ENCODE data around the gene GZMH. TPM values are rescaled to one million over a fixed set of nuclear protein-coding genes. Genes with fewer than 3 reads are reported as not detected.

The GZMH gene
- total and polyA plus RNA-seq, 2 of the 8 experiments (the other 6 are each of a cell fraction or from before 2014, with no cell fraction given), result not detected

GRCh38 chr14:24576771-24577170, 32.7 kb downstream of the GZMH start:
- no peak overlapping the region for H4K91ac ChIP-seq (replicated peaks; ENCODE audit: insufficient read length, low read length)
- H4K8ac ChIP-seq (ENCODE audit: extremely low read depth, insufficient read depth, low read length), result no peak overlapping the region
- H3K79me2 ChIP-seq (ENCODE audit: control insufficient read depth in 1 of 2, insufficient read depth in 2 of 2, low read length in 2 of 2), result no peaks in the 10 kb centered on the region
- no peak overlapping the region for H3K9ac ChIP-seq (replicated peaks in 1 of 4; ENCODE audit: extremely low read depth in 1 of 4, low read depth in 3 of 4, low read length in 3 of 4)
- H4K20me1 ChIP-seq (replicated peaks in 1 of 2; ENCODE audit: control insufficient read depth in 1 of 2, insufficient read depth in 2 of 2, low read length in 2 of 2), result no peaks in the 10 kb centered on the region
- no peak overlapping the region for H2BK20ac ChIP-seq (ENCODE audit: low read length)
- no peak overlapping the region for H2AK5ac ChIP-seq (ENCODE audit: low read depth, low read length)
- H3K14ac ChIP-seq (ENCODE audit: insufficient read length), result no peak overlapping the region
- H3K18ac ChIP-seq (ENCODE audit: extremely low read depth, low read length), result no peak overlapping the region
- H2BK12ac ChIP-seq (ENCODE audit: low read depth, low read length), result no peak overlapping the region
- no peaks in the 10 kb centered on the region for H3K79me1 ChIP-seq (ENCODE audit: low read depth, low read length)
- H3K27me3 ChIP-seq (replicated peaks in 1 of 4; ENCODE audit: control insufficient read depth in 3 of 4, extremely low read depth in 1 of 4, insufficient read depth in 3 of 4, low read length in 3 of 4), result no peaks in the 10 kb centered on the region
- no peak overlapping the region for H3K4me3 ChIP-seq (ENCODE audit: extremely low read depth in 1 of 4, insufficient read depth in 2 of 4, low read depth in 3 of 4, low read length in 4 of 4)
- no peak for TF ChIP-seq TEAD4 (IDR thresholded peaks at IDR 0.05; ENCODE audit: low read depth, low read length)
- no peak for TF ChIP-seq USF2 (IDR thresholded peaks at IDR 0.05; ENCODE audit: low read length)
- no peak for TF ChIP-seq HDAC6 (IDR thresholded peaks at IDR 0.05; ENCODE audit: low read depth, low read length)
- no peak for TF ChIP-seq GABPA (IDR thresholded peaks at IDR 0.05; ENCODE audit: borderline replicate concordance, insufficient read depth, low read length)
- TF ChIP-seq SAP30 (IDR thresholded peaks at IDR 0.05; ENCODE audit: insufficient read depth, insufficient replicate concordance, low read length), result no peak
- no peak for TF ChIP-seq NANOG (IDR thresholded peaks at IDR 0.05; ENCODE audit: insufficient read depth, low read depth, low read length, poor library complexity, severe bottlenecking)
- TF ChIP-seq NRF1 (IDR thresholded peaks at IDR 0.05; ENCODE audit: low read depth, low read length), result no peak
- no peak for TF ChIP-seq TAF1 (IDR thresholded peaks at IDR 0.05; ENCODE audit: low read depth, low read length)
- no peak for TF ChIP-seq TCF12 (IDR thresholded peaks at IDR 0.05; ENCODE audit: low read depth, low read length)
- TF ChIP-seq BRCA1 (IDR thresholded peaks at IDR 0.05; ENCODE audit: low read depth, low read length), result no peak
- TF ChIP-seq SP2 (IDR thresholded peaks at IDR 0.05; ENCODE audit: low read length), result no peak
- no peak for TF ChIP-seq KDM4A (IDR thresholded peaks at IDR 0.05; ENCODE audit: low read depth, low read length, severe bottlenecking)
- H3K23ac ChIP-seq (ENCODE audit: insufficient read length), result no peak overlapping the region
- no peak overlapping the region for H2AFZ ChIP-seq (ENCODE audit: low read length)
- DNase-seq (ENCODE audit: low read depth in 1 of 2, low spot score in 2 of 2), result no peak
- H3K4ac ChIP-seq (replicated peaks; ENCODE audit: insufficient read length, low read depth, low read length), result no peak overlapping the region
- no peak overlapping the region for H3K27ac ChIP-seq (ENCODE audit: low read depth, low read length)
- H3K56ac ChIP-seq (replicated peaks; ENCODE audit: insufficient read length, low read depth, low read length), result no peak overlapping the region
- peaks cover 0 to 5% (median 0%) of the 10 kb centered on the region in 4 experiments; a peak in 1 of 7 replicates for H3K4me1 ChIP-seq (replicated peaks in 1 of 4; ENCODE audit: control insufficient read depth in 3 of 4, insufficient read depth in 4 of 4, low read length in 3 of 4)
- POLR2A ChIA-PET (ENCODE audit: partially characterized antibody), result no interaction called here
- no peaks in the 10 kb centered on the region; the same call in 1 of the 2 replicates for H3K23me2 ChIP-seq (ENCODE audit: low read depth, low read length)
- H4K5ac ChIP-seq (ENCODE audit: insufficient read length, low read depth, low read length), result no peak overlapping the region
- no peak overlapping the region for H2BK15ac ChIP-seq (ENCODE audit: low read length)
- H3K4me2 ChIP-seq (ENCODE audit: insufficient read depth in 1 of 2, low read depth in 2 of 2, low read length in 2 of 2), result no peak overlapping the region
- no peaks in the 10 kb centered on the region for H3K36me3 ChIP-seq (ENCODE audit: control insufficient read depth in 2 of 4, insufficient read depth in 4 of 4, low read length in 3 of 4)
- 83% methylated on average over 5 of the region's 5 CpGs; no CpG with 5 or more reads in 1 of the 2 experiments for WGBS, 2 experiments (ENCODE audit: extremely low coverage in 1 of 2, insufficient coverage in 1 of 2, insufficient read length in 1 of 2, insufficient replicate concordance in 2 of 2, low coverage in 1 of 2, low lambda C conversion rate in 2 of 2, missing lambda C conversion rate in 1 of 2)
- CTCF ChIA-PET (ENCODE audit: partially characterized antibody), result no interaction called here
- H2BK120ac ChIP-seq (replicated peaks; ENCODE audit: low read depth, low read length), result no peak overlapping the region
- H3K9me3 ChIP-seq (ENCODE audit: insufficient read depth in 2 of 2, low read depth in 1 of 2, low read length in 1 of 2), result peaks cover 17 to 18% of the 10 kb centered on the region in 2 experiments; a peak in 2 of 4 replicates
- FAIRE-seq, result no peak
- no peak overlapping the region for H2BK5ac ChIP-seq (ENCODE audit: low read depth, low read length)
